ENCODE results near the gene NRCAM.

DNA sequence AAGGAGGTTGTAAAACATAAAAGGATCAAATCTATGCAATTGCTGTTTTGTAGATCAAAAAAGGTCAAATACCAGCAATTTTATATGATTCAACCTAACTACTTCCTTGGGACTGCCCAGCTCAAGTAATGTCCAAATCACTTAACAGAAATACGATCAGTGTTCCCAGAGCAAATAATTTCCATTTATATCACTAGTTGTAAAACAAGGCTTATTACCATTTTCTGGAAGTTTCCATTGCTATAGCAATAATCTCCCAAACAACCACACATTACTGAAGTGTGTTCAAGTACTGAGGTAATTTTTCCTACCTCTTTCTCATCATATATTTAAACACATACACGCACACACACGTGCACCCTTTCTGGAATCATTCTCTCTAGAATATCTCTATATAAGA lies 123.3 kb downstream of the NRCAM start:
- no peak for TF ChIP-seq GATA2 (IDR thresholded peaks at IDR 0.05; ENCODE audit: low read depth, low read length)
- no peak for TF ChIP-seq GATA3 (IDR thresholded peaks at IDR 0.05; ENCODE audit: low read depth, low read length)
